Activated naive CD8-positive, alpha-beta T cell (primary cell): Measurements from ENCODE around the gene RNF144A.

Experiments used
- H3K27ac Mint-ChIP-seq: one replicate; pipeline ENCODE4 v1.8.0; 2021; ENCODE audit warnings: mixed read lengths
- H3K27me3 Mint-ChIP-seq: one replicate; pipeline ENCODE4 v1.8.0; 2021; ENCODE audit warnings: mixed read lengths
- H3K36me3 Mint-ChIP-seq: one replicate; pipeline ENCODE4 v1.8.0; 2021; ENCODE audit warnings: mixed read lengths
- H3K4me1 Mint-ChIP-seq: one replicate; pipeline ENCODE4 v1.8.0; 2021; ENCODE audit warnings: low read depth, mixed read lengths
- H3K4me3 Mint-ChIP-seq: one replicate; pipeline ENCODE4 v1.8.0; 2021; ENCODE audit warnings: mild to moderate bottlenecking, mixed read lengths
- H3K9me3 Mint-ChIP-seq: one replicate; pipeline ENCODE4 v1.8.0; 2021; ENCODE audit warnings: low read depth, mixed read lengths

Gene RNF144A

DNA sequence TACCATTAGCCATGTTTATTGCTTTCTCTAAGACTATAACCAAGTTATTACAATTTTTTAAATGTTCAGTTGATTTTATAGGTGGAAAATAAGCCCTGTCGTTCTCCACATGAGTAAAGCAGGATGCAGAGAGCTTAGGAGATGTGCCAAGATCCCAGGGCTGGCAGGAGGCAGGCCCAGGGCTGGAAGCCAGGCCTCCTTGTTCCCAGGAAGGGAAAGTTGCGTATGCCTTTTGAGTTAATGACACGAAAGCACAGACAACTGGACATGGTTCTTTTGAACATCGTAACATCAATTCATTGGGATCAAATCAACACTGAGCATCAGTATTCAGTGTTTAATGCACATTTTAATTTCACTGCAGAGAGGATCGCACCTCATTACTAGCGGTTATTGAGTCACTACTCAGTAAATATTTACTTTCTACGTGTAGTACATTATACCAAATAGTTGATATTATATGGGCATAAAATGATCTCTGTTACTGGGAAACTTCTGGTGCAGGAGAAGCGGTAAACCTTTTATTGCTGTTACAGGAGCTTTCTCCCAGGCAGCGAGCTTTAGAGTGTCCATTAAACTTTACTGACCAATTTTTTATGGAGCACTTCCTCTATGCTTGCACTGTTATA is 60.0 kb downstream of the RNF144A start:
- Mint-ChIP-seq H3K4me1 (peaks cover 28% of the 10 kb centered on the region), H3K27ac (no peak overlapping the region), H3K9me3 (no peaks in the 10 kb centered on the region), H3K36me3 (peaks cover 23% of the 10 kb centered on the region), H3K4me3 (no peak overlapping the region), H3K27me3 (no peaks in the 10 kb centered on the region)

DNA sequence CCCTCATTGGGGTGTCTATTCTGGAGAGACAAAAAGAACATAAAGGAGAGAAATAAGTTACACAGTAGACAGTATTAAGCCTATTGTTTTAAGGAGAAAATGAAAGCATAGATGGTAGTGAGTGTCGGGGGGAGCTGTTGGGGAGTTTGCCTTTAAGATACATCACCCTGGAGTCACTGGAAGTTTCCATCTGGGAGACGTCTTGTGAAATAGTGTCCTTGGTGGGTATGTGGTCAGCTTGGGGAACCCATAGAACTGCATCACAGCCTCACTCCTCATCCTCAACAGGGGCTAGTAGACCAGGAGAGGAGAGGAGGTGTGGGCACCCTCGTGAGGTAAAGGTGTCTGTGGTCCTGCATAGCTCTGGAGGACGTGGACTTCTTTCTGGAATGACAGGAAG is 60.6 kb downstream of the RNF144A start:
- H3K4me3 Mint-ChIP-seq, result no peak overlapping the region
- H3K36me3 Mint-ChIP-seq, result peaks cover 23% of the 10 kb centered on the region
- no peaks in the 10 kb centered on the region for H3K27me3 Mint-ChIP-seq
- peaks cover 28% of the 10 kb centered on the region for H3K4me1 Mint-ChIP-seq
- H3K27ac Mint-ChIP-seq, result no peak overlapping the region
- no peaks in the 10 kb centered on the region for H3K9me3 Mint-ChIP-seq

DNA sequence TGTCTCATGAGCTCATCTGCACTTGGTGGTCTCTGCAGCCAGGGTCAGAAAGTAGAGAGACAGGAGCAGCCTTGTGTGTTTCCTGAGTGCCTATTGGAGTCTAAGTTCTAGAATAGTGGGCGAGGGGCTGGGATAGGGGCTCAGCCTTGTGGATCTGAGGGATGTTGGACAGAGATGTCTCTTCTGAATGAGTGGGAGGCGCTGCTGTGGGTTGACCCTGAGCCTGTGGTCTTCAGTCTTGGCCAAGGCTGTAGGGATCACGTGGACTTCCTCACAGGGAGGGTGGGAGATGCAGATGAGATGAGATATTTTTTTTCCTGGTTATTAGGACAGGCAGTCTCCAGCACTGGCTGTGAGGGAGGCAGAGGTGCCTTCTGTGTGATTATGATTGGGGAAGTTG is 61.8 kb downstream of the RNF144A start:
- Mint-ChIP-seq H3K27me3 (no peaks in the 10 kb centered on the region), H3K27ac (no peak overlapping the region), H3K4me1 (peaks cover 31% of the 10 kb centered on the region), H3K9me3 (no peaks in the 10 kb centered on the region), H3K36me3 (peaks cover 23% of the 10 kb centered on the region), H3K4me3 (no peak overlapping the region)

DNA sequence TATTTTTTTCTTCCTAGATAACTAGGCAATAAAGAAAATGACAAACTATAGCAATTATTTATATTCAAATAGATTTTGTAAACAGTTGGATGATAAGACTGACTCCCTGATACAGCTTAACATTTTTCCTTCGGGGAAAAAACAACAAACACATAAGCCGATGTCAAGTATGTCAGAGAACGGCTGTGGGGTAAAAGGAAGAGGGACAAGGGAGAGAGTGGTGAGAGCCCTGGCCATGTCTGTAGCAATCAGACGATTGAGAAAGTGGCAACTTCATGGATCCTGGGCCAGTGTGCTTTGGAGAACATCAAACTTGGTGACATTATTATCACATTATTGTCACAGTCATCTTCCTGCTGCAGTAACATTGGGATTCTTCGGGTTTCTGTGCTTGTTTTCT is 65.2 kb downstream of the RNF144A start:
- peaks cover 23% of the 10 kb centered on the region for H3K36me3 Mint-ChIP-seq
- H3K27me3 Mint-ChIP-seq, result no peaks in the 10 kb centered on the region
- peaks cover 50% of the 10 kb centered on the region for H3K4me1 Mint-ChIP-seq
- no peak overlapping the region for H3K4me3 Mint-ChIP-seq
- H3K9me3 Mint-ChIP-seq, result no peaks in the 10 kb centered on the region
- H3K27ac Mint-ChIP-seq, result no peak overlapping the region

DNA sequence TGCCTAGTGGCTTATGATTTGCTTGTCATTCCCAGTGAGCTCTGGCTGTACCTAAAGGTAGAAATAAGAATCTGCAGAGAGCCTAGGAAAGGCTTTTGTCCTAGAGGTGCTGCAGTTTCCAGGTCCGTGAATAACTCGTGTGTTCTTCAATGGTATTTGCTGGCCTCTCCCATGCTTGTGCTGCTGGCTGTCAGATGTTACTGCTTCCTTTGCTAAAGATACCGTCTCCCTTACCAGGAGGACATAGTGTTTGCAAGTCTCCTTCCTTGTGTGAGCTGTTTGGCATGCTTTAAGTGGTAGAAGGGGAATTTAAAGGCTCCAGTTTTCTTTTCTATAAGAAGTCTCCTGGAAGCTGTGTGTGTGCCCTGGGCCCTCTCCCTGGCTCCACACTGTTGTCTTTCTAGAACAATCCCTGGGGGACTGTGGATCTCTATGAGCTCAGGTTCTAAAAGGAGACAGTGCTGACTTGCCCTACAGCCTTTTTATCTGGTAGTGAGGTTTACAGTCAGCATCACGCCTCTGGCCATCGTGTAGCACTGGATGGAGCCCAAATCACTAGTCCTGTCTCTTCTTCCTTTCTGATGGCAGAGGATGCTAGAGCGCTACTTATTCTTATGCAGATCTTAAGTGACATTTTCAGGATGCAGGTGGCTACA is 65.8 kb downstream of the RNF144A start:
- H3K4me3 Mint-ChIP-seq, result no peak overlapping the region
- peaks cover 48% of the 10 kb centered on the region for H3K4me1 Mint-ChIP-seq
- no peak overlapping the region for H3K27ac Mint-ChIP-seq
- peaks cover 23% of the 10 kb centered on the region for H3K36me3 Mint-ChIP-seq
- H3K27me3 Mint-ChIP-seq, result no peaks in the 10 kb centered on the region
- no peaks in the 10 kb centered on the region for H3K9me3 Mint-ChIP-seq

DNA sequence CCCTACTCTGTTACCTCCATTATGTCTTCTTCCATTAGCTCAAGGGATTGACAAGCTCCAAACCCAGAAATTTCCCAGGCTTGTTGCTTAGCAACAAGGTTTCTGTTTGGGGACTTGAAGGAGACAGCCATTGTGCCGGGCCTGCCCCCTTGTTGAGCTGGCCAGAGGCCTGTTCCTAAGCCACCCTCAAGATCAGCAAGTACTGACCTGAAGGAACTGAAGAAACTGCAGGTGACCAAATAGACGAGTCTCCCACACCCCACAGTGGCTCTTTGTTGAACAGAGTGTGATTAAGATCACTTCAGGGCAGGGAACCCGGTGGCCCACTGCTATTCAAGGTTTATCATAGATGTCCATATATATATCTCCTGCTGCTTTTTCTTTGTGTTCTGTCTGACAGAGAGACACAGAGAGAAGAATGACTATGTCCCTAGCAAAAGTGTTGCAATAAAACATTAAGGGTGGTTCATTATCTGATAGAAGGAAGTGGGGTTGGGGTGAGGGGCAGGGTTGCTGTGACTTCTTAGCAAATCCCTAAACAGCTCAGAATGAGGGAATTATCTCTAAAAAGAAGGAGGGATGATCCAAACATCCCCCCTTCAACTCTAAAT is 69.2 kb downstream of the RNF144A start:
- no peak overlapping the region for H3K4me3 Mint-ChIP-seq
- no peaks in the 10 kb centered on the region for H3K27me3 Mint-ChIP-seq
- H3K27ac Mint-ChIP-seq, result no peak overlapping the region

DNA sequence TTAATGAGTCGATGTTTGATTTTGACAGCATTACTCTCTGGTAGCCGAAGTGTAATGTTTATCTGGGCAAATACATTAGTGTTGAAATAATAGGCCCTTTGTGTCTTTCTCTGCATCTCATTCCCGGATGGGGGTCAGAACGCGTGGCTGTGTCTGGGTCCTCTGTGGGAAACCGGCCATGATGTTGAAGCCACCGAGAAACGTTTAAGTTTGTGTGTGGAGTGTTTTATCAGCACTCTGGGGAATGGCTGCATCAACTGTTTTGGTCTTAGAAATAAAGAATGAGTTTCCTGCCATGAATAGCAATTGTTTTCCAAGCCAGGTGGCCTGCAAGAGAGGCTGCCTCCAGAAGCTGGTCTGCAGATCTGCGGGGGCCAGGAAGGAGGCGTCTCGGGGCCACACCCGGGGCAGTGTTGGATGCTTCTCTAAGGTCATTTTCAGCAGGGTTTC is 69.7 kb downstream of the RNF144A start:
- peaks cover 33% of the 10 kb centered on the region for H3K4me1 Mint-ChIP-seq
- no peaks in the 10 kb centered on the region for H3K9me3 Mint-ChIP-seq
- H3K27me3 Mint-ChIP-seq, result no peaks in the 10 kb centered on the region
- no peak overlapping the region for H3K27ac Mint-ChIP-seq
- H3K4me3 Mint-ChIP-seq, result no peak overlapping the region
- H3K36me3 Mint-ChIP-seq, result peaks cover 13% of the 10 kb centered on the region

More for the DNA sequence above, 69.2 kb downstream of the RNF144A start:
- Mint-ChIP-seq H3K9me3 (no peaks in the 10 kb centered on the region), H3K4me1 (peaks cover 37% of the 10 kb centered on the region), H3K36me3 (peaks cover 17% of the 10 kb centered on the region)

DNA sequence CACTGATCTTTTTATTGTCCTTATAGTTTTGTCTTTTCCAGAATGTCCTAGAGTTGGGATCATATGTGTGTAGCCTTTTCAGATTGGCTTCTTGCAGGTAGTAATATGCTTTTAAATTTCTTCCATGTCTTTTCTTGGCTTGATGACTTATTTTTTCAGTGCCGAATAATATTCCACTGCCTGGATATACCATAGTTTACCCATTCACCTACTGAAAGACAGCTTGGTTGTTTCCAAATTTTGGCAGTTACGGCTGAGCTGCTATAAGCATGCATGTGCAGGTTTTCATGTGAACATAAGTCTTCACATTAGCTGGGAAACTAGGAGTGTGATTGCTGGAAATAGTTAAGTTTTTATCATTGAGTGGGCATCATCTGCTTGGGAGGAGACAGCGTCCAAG is 73.7 kb downstream of the RNF144A start:
- no peak overlapping the region for H3K4me3 Mint-ChIP-seq
- no peaks in the 10 kb centered on the region for H3K9me3 Mint-ChIP-seq
- H3K4me1 Mint-ChIP-seq, result peaks cover 14% of the 10 kb centered on the region
- no peak overlapping the region for H3K27ac Mint-ChIP-seq
- no peaks in the 10 kb centered on the region for H3K27me3 Mint-ChIP-seq
- H3K36me3 Mint-ChIP-seq, result peaks cover 14% of the 10 kb centered on the region

DNA sequence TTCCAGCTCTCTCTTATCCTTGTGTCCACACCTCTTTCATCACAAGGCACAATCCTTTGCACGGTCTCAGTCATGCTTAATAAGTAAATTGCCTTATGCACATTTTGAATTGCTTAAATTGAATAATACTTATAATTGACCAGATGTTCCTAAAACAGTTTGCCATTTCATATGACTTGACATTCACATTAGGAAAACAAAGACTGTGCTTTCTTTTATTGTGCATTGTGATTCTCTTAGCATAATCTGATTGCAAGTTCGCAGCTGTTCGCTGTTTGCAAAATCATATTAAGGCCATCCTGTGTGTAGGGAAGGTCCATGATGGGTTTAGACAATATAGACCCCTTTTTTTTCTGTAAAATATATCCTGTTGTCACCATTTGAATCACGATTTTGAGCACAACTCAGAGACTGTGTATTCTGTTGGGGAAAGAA is 75.6 kb downstream of the RNF144A start:
- H3K27me3 Mint-ChIP-seq, result no peaks in the 10 kb centered on the region
- H3K36me3 Mint-ChIP-seq, result peaks cover 17% of the 10 kb centered on the region

DNA sequence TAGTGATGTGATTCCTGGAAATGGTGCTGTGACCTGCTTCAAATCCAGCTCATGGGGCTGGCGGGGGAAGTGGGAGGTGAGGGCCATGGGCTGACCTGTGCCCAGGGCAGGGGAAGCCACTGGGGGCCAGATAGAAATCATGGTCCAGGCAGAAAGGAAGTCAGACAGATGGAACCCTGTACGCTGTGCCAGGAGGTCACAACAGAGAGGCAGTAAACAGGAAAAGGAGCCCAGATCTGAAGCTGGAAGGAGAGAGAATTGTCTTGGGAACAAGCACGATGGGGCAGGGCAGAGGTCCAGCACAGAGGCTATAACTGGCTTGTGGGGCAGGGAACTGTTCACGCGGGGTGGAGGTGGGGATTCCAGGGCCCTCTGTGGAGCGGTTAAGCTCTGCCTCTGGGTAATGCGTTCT is 76.0 kb downstream of the RNF144A start:
- no peak overlapping the region for H3K4me3 Mint-ChIP-seq
- no peaks in the 10 kb centered on the region for H3K27me3 Mint-ChIP-seq
- no peaks in the 10 kb centered on the region for H3K9me3 Mint-ChIP-seq
- H3K4me1 Mint-ChIP-seq, result peaks cover 5% of the 10 kb centered on the region
- no peak overlapping the region for H3K27ac Mint-ChIP-seq
- peaks cover 17% of the 10 kb centered on the region for H3K36me3 Mint-ChIP-seq

More for the DNA sequence above, 75.6 kb downstream of the RNF144A start:
- Mint-ChIP-seq H3K27ac (no peak overlapping the region), H3K9me3 (no peaks in the 10 kb centered on the region), H3K4me1 (peaks cover 5% of the 10 kb centered on the region), H3K4me3 (no peak overlapping the region)

DNA sequence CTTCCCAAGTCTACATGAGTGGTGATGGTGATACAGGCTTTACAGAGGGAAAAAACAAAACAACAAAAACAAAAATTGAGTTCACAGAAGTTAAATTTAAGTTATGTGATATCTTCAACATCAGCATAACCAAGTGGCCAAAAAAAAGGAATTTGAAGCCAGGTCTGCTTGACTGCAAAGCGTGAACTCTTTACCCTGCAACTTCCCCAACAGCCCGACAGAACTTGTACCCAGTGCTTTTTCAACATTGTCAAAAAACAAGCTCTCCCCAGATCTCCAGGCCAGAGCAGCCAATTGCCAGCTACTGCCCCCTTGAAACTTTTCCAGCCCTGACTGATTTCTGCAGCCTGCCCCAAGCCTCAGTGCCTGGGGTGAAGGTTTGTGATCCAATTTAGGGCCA is 76.7 kb downstream of the RNF144A start:
- no peak overlapping the region for H3K4me3 Mint-ChIP-seq
- peaks cover 9% of the 10 kb centered on the region for H3K4me1 Mint-ChIP-seq
- H3K9me3 Mint-ChIP-seq, result no peaks in the 10 kb centered on the region
- H3K27me3 Mint-ChIP-seq, result no peaks in the 10 kb centered on the region
- H3K27ac Mint-ChIP-seq, result no peak overlapping the region
- H3K36me3 Mint-ChIP-seq, result peaks cover 17% of the 10 kb centered on the region

DNA sequence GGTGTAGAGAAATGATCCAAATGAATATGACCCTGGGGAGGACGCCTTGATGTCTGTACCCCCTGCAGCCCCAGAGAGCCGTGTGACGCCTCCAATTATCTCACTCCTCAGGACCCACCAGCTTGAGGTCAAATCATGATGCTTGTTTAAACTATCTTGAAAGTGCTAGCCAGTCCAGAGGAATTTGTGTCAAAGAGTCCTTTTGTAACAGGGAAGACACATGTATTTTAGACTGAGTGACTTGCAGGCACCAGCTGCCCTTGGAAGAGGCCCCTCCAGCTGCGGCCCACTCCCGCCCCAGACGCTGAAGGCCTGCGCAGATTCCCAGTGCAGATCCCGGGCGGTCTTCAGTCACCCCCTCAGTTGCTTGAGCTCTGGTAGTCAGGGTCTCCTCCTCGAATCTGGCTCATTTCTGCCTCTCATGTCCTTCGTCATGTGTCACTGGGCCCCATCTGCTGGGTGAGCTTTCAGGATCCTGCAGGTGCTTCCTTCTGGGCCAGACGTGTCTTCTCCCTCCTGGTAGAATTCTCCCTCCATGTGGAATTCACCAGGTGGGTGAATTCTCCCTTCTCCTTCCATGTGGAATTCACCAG is 77.4 kb downstream of the RNF144A start:
- Mint-ChIP-seq H3K4me1 (peaks cover 13% of the 10 kb centered on the region), H3K4me3 (no peak overlapping the region), H3K9me3 (no peaks in the 10 kb centered on the region), H3K27ac (no peak overlapping the region), H3K36me3 (peaks cover 19% of the 10 kb centered on the region), H3K27me3 (no peaks in the 10 kb centered on the region)

DNA sequence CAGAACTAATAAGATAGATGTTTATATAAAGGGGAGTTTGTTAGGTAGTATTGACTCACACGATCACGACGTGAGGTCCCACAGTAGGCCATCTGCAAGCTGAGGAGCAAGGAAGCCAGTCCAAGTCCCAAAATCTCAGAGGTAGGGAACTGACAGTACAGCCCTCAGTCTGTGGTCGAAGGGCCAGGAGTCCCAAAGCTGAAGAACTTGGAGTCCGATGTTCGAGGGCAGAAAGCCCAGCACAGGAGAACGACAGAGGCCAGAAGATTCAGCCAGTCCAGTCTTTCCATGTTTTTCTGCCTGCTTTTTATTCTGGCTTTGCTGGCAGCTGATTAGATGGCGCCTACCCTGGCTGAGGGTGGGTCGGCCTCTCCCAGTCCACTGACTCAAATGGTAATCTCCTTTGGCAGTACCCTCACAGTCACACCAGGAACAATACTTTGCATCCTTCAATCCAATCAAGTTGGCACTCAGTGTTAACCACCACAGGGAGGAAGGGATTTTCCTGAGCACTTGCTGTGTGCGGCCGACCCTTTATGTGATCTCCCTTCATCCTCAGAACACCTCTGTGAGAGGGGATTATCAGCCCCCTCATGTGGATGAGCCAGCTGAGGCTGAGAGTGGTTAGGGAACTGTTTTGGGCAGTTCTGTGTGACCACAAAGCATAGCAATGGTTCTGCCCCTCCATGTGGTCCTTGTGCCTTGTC is 78.3 kb downstream of the RNF144A start:
- Mint-ChIP-seq H3K27ac (no peak overlapping the region), H3K27me3 (no peaks in the 10 kb centered on the region), H3K36me3 (peaks cover 19% of the 10 kb centered on the region), H3K4me3 (no peak overlapping the region), H3K9me3 (no peaks in the 10 kb centered on the region), H3K4me1 (peaks cover 18% of the 10 kb centered on the region)

DNA sequence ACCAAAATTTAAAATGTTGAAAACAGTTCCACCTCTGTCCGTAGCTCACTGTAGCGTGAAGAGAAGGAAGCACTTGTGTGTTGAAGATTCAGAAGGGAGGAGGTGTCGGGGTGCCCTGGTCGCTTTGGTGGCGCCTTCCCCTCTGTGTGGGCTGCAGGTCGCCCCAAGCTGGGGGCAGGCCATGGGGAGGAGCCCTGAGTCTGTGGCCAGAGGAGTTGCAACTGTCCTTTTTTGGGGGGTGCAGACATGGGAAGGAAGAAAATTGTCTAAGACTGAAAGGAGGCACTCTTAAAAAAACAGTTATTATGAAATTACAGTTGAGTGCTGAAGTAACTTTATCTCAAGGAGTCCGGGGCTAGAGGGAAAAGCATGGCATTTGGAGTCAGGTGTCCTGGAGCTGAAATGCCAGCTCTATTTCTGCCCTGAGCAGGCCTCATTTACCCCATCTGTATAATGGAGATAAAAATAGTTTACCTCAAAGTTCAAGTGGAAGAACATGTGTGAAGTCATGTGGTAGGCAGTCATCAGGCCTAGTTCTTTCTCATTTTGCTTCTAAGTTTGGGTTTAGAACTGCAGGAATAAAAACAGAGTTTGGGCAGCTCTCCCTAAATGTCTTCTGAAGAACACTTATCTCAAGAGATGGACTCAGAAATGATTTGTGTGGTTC is 82.1 kb downstream of the RNF144A start:
- H3K27me3 Mint-ChIP-seq, result no peaks in the 10 kb centered on the region
- H3K4me3 Mint-ChIP-seq, result no peak overlapping the region
- H3K36me3 Mint-ChIP-seq, result peaks cover 14% of the 10 kb centered on the region
- no peaks in the 10 kb centered on the region for H3K9me3 Mint-ChIP-seq
- no peak overlapping the region for H3K27ac Mint-ChIP-seq
- peaks cover 19% of the 10 kb centered on the region for H3K4me1 Mint-ChIP-seq
